GM12878 (cell line): ENCODE results near the gene PELI2. TPM values are rescaled to one million over a fixed set of nuclear protein-coding genes. Genes with fewer than 3 reads are reported as not detected.

Experiments
- ATAC-seq: fragments of 200-7000 bp; cut with Tn5 transposase; 3 replicates; pipeline ENCODE4 v1.9.1; 2020; ENCODE audit warnings: mild to moderate bottlenecking, moderate library complexity
- BruUV-seq: library from RNA; stranded (reverse); fragments of 400-500 nt; replicated peaks from 2 replicates; lab custom pipeline; 2021; lab: Mats Ljungman, UMichigan
- CTCF ChIA-PET: fragments of 300-600 bp; sonication (Branson Sonifier 250); formaldehyde crosslinking; extraction: SDS; loops from one replicate; lab custom pipeline; 2021; ENCODE audit warnings: inconsistent platforms; lab: Yijun Ruan, JAX
- POLR2A ChIA-PET: fragments of 350-600 bp; formaldehyde crosslinking; extraction: SDS; loops from one replicate; lab custom pipeline; 2021; ENCODE audit warnings: inconsistent platforms; lab: Charles Lee
- RAD21 ChIA-PET: fragments of 300-600 bp; sonication (Branson Sonifier 250); formaldehyde crosslinking; loops from one replicate; lab custom pipeline; 2023; ENCODE audit warnings: antibody characterized with exemption; ENCODE audit not compliant: unreplicated experiment; lab: Charles Lee
- SMC1A ChIA-PET: fragments of 300-600 bp; sonication (Branson Sonifier 250); formaldehyde crosslinking; loops from one replicate; lab custom pipeline; 2023; ENCODE audit not compliant: unreplicated experiment, uncharacterized antibody; lab: Charles Lee
- DNase-seq: peaks from one replicate; pipeline ENCODE4 v3.0.0-alpha.2; 2011; ENCODE audit warnings: low read depth, low spot score
- FAIRE-seq: peaks from 3 replicates; lab custom pipeline; 2011; peaks lifted over from hg19 to GRCh38; lab: Jason Lieb, UNC
- H2AFZ ChIP-seq: 2 replicates; pipeline ENCODE4 v1.6.0; 2011; ENCODE audit warnings: low read depth, low read length, control low read depth; ENCODE audit not compliant: control insufficient read depth
- H3K27ac ChIP-seq: 2 replicates; pipeline ENCODE4 v1.5.1; 2011; ENCODE audit warnings: control low read depth; ENCODE audit not compliant: control insufficient read depth, insufficient read depth
- H3K27me3 ChIP-seq, 2 experiments: replicated peaks in 1 of 2; 2 replicates each; pipeline versions ENCODE4 v1.6.0 to v1.6.1; 2011; ENCODE audit warnings: low read length in 1 of 2; ENCODE audit not compliant: control insufficient read depth in 2 of 2, insufficient read depth in 2 of 2
- H3K36me3 ChIP-seq, 2 experiments: 2 replicates each; pipeline ENCODE4 v1.5.1; 2011; ENCODE audit warnings: low read length in 1 of 2; ENCODE audit not compliant: control insufficient read depth in 2 of 2, insufficient read depth in 2 of 2
- H3K4me1 ChIP-seq: 2 replicates; pipeline ENCODE4 v1.6.1; 2011; ENCODE audit warnings: mild to moderate bottlenecking, low read length, moderate library complexity, mixed read lengths; ENCODE audit not compliant: control insufficient read depth, insufficient read depth
- H3K4me2 ChIP-seq: 2 replicates; pipeline ENCODE4 v1.6.0; 2011; ENCODE audit warnings: control low read depth; ENCODE audit not compliant: control insufficient read depth, insufficient read depth
- H3K4me3 ChIP-seq: fragments of 200-600 bp; sonication (generic); 2 replicates; pipeline ENCODE4 v1.5.1; 2016
- H3K79me2 ChIP-seq: 2 replicates; pipeline ENCODE4 v1.6.0; 2011; ENCODE audit warnings: low read length; ENCODE audit not compliant: control insufficient read depth, insufficient read depth
- H3K9ac ChIP-seq: 2 replicates; pipeline ENCODE4 v1.8.0; 2011; ENCODE audit warnings: low read length, control low read depth, mixed read lengths; ENCODE audit not compliant: control insufficient read depth, insufficient read depth
- H3K9me3 ChIP-seq: replicated peaks from 3 replicates; pipeline ENCODE4 v1.5.1; 2011; ENCODE audit warnings: mild to moderate bottlenecking, low read length; ENCODE audit not compliant: control insufficient read depth, insufficient read depth
- H4K20me1 ChIP-seq: 2 replicates; pipeline ENCODE4 v1.6.0; 2011; ENCODE audit not compliant: control insufficient read depth, insufficient read depth
- BHLHE40 ChIP-seq, 2 experiments: fragments of 450-650 bp in 1 of 2; IDR thresholded peaks; 2 replicates each; pipeline ENCODE4 v1.6.1; 2011 to 2017; ENCODE audit warnings: low read depth in 2 of 2, borderline replicate concordance in 1 of 2, improper control_type of control experiment in 1 of 2, low read length in 1 of 2, mild to moderate bottlenecking in 1 of 2
- E2F4 ChIP-seq: IDR thresholded peaks from 2 replicates; pipeline ENCODE4 v1.6.1; 2012; ENCODE audit warnings: low read depth, low read length, improper control_type of control experiment
- FOXM1 ChIP-seq: IDR thresholded peaks from 2 replicates; pipeline ENCODE4 v1.6.1; 2012; ENCODE audit warnings: low read depth, mild to moderate bottlenecking, inconsistent platforms, low read length, moderate library complexity
- GABPA ChIP-seq: IDR thresholded peaks from 2 replicates; pipeline ENCODE4 v1.6.1; 2014; ENCODE audit warnings: antibody characterized with exemption, low read depth, mild to moderate bottlenecking, inconsistent platforms
- HDAC2 ChIP-seq: fragments of 200-600 bp; sonication (generic); IDR thresholded peaks from 2 replicates; pipeline ENCODE4 v1.6.1; 2017
- IKZF2 ChIP-seq, 2 experiments: fragments of 450-650 bp; IDR thresholded peaks; 2 replicates each; pipeline ENCODE4 v1.6.1; 2017; ENCODE audit warnings: mild to moderate bottlenecking in 2 of 2, moderate library complexity in 2 of 2
- NFXL1 ChIP-seq: fragments of 450-650 bp; IDR thresholded peaks from 2 replicates; pipeline ENCODE4 v1.6.1; 2017; ENCODE audit warnings: antibody characterized with exemption, mild to moderate bottlenecking, borderline replicate concordance
- NR2C2 ChIP-seq: IDR thresholded peaks from 2 replicates; pipeline ENCODE4 v1.6.1; 2011; ENCODE audit warnings: borderline replicate concordance, low read depth; ENCODE audit not compliant: control insufficient read depth, insufficient read length
- TCF12 ChIP-seq: IDR thresholded peaks from 2 replicates; pipeline ENCODE4 v1.6.1; 2011; ENCODE audit warnings: low read depth, mild to moderate bottlenecking, low read length
- ZZZ3 ChIP-seq: IDR thresholded peaks from 2 replicates; pipeline ENCODE4 v1.6.1; 2011; ENCODE audit warnings: low read depth; ENCODE audit not compliant: control insufficient read depth, insufficient read length
- WGBS: methylation state at CpG from one replicate; pipeline ENCODE4 v1.1.6; 2016; ENCODE audit warnings: low lambda C conversion rate; ENCODE audit not compliant: insufficient replicate concordance, insufficient coverage; ENCODE audit errors: missing lambda C conversion rate; 5-methylcytosine and 5-hydroxymethylcytosine counted together
- in situ Hi-C: fragments of 300-500 bp; cut with MboI; formaldehyde crosslinking; loops from 9 replicates; pipeline ENCODE4 v1.14.3; 2018; ENCODE audit warnings: mixed read lengths
- intact Hi-C: fragments of 100-400 bp; cut with micrococcal nuclease; formaldehyde crosslinking; loops from one replicate; pipeline ENCODE4 v1.14.2; 2022; ENCODE audit not compliant: unreplicated experiment
- polyA plus RNA-seq, 11 experiments: library from polyadenylated mRNA; depleted of rRNA in 4 of 11; unstranded in 6 of 11; stranded (reverse) in 5 of 11; fragments of >200 nt; fragmentation: Nextera tagmentation in 4 of 11; fragmentation: Illumina TruSeq in 1 of 11; extraction: Ambion mirVana in 4 of 11; extraction: Trizol in 1 of 11; gene quantifications; 1 replicate in 1 of 11; 2 replicates in 10 of 11; pipeline versions ENCODE4 v1.2.1 to v1.2.3, GENCODE V29; 2011 to 2016; ENCODE audit warnings: inconsistent platforms in 2 of 11, missing spikeins in 2 of 11, low read depth in 1 of 11
- total RNA-seq, 4 experiments: library from RNA; depleted of rRNA in 3 of 4; stranded (reverse); fragments of >200 nt in 3 of 4; fragmentation: Illumina TruSeq in 1 of 4; extraction: Trizol in 1 of 4; gene quantifications; 2 replicates each; pipeline versions ENCODE4 v1.2.1 to v1.2.3, GENCODE V29; 2013 to 2021
- TF ChIP-seq, protein P1 (sequence below): IDR thresholded peaks from 2 replicates; pipeline ENCODE4 v1.6.1; 2011; ENCODE audit warnings: borderline replicate concordance, low read depth, mild to moderate bottlenecking, moderate library complexity, mixed read lengths, low read length; ENCODE audit not compliant: insufficient read depth; ENCODE audit errors: extremely low read length
- TF ChIP-seq, protein P2 (sequence below): fragments of 450-650 bp; IDR thresholded peaks from 2 replicates; pipeline ENCODE4 v1.6.1; 2017; ENCODE audit warnings: mild to moderate bottlenecking, moderate library complexity

The PELI2 gene
- total and polyA plus RNA-seq, 10 of the 15 experiments (the other 5 are each of a cell fraction or from before 2014, with no cell fraction given): under 0.01 to 0.10 (median 0.01) TPM; not detected in 3

DNA sequence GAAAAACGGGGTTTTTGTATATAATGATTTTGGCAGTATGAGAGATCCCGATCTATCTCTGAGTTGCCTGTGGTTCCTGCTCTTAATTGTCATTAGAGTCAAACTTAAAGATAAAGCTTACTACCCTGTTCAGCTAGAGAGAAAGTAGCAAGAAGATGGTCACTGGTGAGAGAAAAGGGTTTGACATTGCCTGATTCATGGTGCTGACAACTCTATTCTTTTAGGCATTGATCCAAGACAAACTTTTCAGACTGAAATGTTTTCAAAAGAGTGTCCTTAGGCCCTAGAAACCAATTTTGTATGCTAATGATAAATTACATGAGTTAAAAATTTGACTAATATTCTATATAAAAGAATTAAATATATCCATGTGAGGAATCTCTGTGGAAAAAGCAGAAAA lies 35.1 kb downstream of the PELI2 start:
- Histone ChIP-seq H3K4me3 (no peak overlapping the region), H2AFZ (no peak overlapping the region), H3K79me2 (no peaks in the 10 kb centered on the region), H3K36me3 (no peaks in the 10 kb centered on the region), H3K27me3 (peaks cover 0 to 6% of the 10 kb centered on the region in 2 experiments; a peak in 1 of 4 replicates), H4K20me1 (no peaks in the 10 kb centered on the region), H3K27ac (no peak overlapping the region), H3K4me1 (no peaks in the 10 kb centered on the region), H3K9me3 (no peaks in the 10 kb centered on the region), H3K4me2 (no peak overlapping the region), H3K9ac (no peak overlapping the region)
- SMC1A ChIA-PET: no interaction called here
- CTCF ChIA-PET: no interaction called here
- BruUV-seq: no TSS peak
- ATAC-seq: no peak
- no peak for FAIRE-seq
- intact Hi-C loops (no loop called here), in situ Hi-C loops (no loop called here)
- WGBS: 47% methylated on average over 2 of the region's 2 CpGs
- RAD21 ChIA-PET: no interaction called here
- TF ChIP-seq ZZZ3 (no peak), TCF12 (no peak), FOXM1 (no peak), IKZF2 (IDR thresholded peaks at IDR 0.05) (no peak), BHLHE40 (IDR thresholded peaks at IDR 0.05; ENCODE audit: borderline replicate concordance in 1 of 2, low read depth in 2 of 2, low read length in 1 of 2) (no peak), GABPA (no peak), HDAC2 (no peak), NR2C2 (no peak), NFXL1 (no peak), E2F4 (no peak)
- TF ChIP-seq, protein P1, sequence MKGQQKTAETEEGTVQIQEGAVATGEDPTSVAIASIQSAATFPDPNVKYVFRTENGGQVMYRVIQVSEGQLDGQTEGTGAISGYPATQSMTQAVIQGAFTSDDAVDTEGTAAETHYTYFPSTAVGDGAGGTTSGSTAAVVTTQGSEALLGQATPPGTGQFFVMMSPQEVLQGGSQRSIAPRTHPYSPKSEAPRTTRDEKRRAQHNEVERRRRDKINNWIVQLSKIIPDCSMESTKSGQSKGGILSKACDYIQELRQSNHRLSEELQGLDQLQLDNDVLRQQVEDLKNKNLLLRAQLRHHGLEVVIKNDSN: no peak
- TF ChIP-seq, protein P2, sequence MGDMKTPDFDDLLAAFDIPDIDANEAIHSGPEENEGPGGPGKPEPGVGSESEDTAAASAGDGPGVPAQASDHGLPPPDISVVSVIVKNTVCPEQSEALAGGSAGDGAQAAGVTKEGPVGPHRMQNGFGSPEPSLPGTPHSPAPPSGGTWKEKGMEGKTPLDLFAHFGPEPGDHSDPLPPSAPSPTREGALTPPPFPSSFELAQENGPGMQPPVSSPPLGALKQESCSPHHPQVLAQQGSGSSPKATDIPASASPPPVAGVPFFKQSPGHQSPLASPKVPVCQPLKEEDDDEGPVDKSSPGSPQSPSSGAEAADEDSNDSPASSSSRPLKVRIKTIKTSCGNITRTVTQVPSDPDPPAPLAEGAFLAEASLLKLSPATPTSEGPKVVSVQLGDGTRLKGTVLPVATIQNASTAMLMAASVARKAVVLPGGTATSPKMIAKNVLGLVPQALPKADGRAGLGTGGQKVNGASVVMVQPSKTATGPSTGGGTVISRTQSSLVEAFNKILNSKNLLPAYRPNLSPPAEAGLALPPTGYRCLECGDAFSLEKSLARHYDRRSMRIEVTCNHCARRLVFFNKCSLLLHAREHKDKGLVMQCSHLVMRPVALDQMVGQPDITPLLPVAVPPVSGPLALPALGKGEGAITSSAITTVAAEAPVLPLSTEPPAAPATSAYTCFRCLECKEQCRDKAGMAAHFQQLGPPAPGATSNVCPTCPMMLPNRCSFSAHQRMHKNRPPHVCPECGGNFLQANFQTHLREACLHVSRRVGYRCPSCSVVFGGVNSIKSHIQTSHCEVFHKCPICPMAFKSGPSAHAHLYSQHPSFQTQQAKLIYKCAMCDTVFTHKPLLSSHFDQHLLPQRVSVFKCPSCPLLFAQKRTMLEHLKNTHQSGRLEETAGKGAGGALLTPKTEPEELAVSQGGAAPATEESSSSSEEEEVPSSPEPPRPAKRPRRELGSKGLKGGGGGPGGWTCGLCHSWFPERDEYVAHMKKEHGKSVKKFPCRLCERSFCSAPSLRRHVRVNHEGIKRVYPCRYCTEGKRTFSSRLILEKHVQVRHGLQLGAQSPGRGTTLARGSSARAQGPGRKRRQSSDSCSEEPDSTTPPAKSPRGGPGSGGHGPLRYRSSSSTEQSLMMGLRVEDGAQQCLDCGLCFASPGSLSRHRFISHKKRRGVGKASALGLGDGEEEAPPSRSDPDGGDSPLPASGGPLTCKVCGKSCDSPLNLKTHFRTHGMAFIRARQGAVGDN: no peak
- POLR2A ChIA-PET: no interaction called here
- DNase-seq: no peak
